Endothelial cell of umbilical vein (primary cell): Measurements from ENCODE around the gene GTF2IRD2. TPM values are rescaled to one million over a fixed set of nuclear protein-coding genes. Genes with fewer than 3 reads are reported as not detected.
"Not testable (repeated sequence)": the region's sequence is repeated elsewhere in the genome, so short reads cannot be mapped to it uniquely, and the experiment has no call there.

ENCODE experiments used
- BruUV-seq: library from RNA; stranded (reverse); fragments of 400-500 nt; replicated peaks from 2 replicates; lab custom pipeline; 2021; lab: Mats Ljungman, UMichigan
- CTCF ChIA-PET: fragments of 300-600, 350-600 bp; sonication (Branson Sonifier 250); formaldehyde crosslinking; loops from one replicate; lab custom pipeline; 2021; ENCODE audit warnings: antibody characterized with exemption, inconsistent platforms; lab: Charles Lee
- POLR2A ChIA-PET: fragments of 300-600, 350-600 bp; sonication (Branson Sonifier 250); formaldehyde crosslinking; loops from one replicate; lab custom pipeline; 2021; ENCODE audit warnings: antibody characterized with exemption, inconsistent platforms; lab: Charles Lee
- DNase-seq: peaks from one replicate; pipeline ENCODE4 v3.0.0-alpha.2; 2011; ENCODE audit warnings: low read depth, low spot score
- FAIRE-seq: peaks from 2 replicates; lab custom pipeline; 2011; peaks lifted over from hg19 to GRCh38; lab: Jason Lieb, UNC
- H2AFZ ChIP-seq: 2 replicates; pipeline ENCODE4 v1.6.0; 2012; ENCODE audit warnings: low read depth, low read length, control low read depth, inconsistent platforms
- H3K27ac ChIP-seq: 2 replicates; pipeline ENCODE4 v1.5.1; 2011; ENCODE audit warnings: low read depth, mild to moderate bottlenecking, control low read depth, low read length, moderate library complexity; ENCODE audit not compliant: insufficient read depth
- H3K27me3 ChIP-seq, 2 experiments: 2 replicates each; pipeline versions ENCODE4 v1.6.0 to v1.6.1; 2011; ENCODE audit warnings: low read length in 2 of 2, mixed read lengths in 1 of 2; ENCODE audit not compliant: control insufficient read depth in 2 of 2, insufficient read depth in 2 of 2
- H3K36me3 ChIP-seq, 2 experiments: 2 replicates in 1 of 2; 3 replicates in 1 of 2; pipeline ENCODE4 v1.5.1; 2011; ENCODE audit warnings: low read length in 2 of 2, mild to moderate bottlenecking in 1 of 2, moderate library complexity in 1 of 2; ENCODE audit not compliant: control insufficient read depth in 2 of 2, insufficient read depth in 2 of 2; ENCODE audit errors: extremely low read depth in 1 of 2
- H3K4me1 ChIP-seq: 3 replicates; pipeline ENCODE4 v1.5.1; 2011; ENCODE audit warnings: mild to moderate bottlenecking, low read length; ENCODE audit not compliant: control insufficient read depth, insufficient read depth; ENCODE audit errors: extremely low read depth
- H3K4me2 ChIP-seq: 2 replicates; pipeline ENCODE4 v1.6.1; 2011; ENCODE audit warnings: low read length, control low read depth, mixed read lengths; ENCODE audit not compliant: insufficient read depth
- H3K4me3 ChIP-seq, 3 experiments: fragments of 200-600 bp in 1 of 3; sonication (generic), shearing (Covaris generic) in 1 of 3; replicated peaks in 1 of 3; 2 replicates each; pipeline ENCODE4 v1.5.1; 2011 to 2016; ENCODE audit warnings: control low read depth in 3 of 3, low read length in 3 of 3, mild to moderate bottlenecking in 2 of 3, inconsistent platforms in 1 of 3, low read depth in 1 of 3, moderate library complexity in 1 of 3; ENCODE audit not compliant: insufficient read depth in 1 of 3
- H3K79me2 ChIP-seq: 2 replicates; pipeline ENCODE4 v1.6.0; 2012; ENCODE audit warnings: low read length, inconsistent platforms; ENCODE audit not compliant: control insufficient read depth, insufficient read depth
- H3K9ac ChIP-seq: replicated peaks from 2 replicates; pipeline ENCODE3; 2011; ENCODE audit warnings: low read length, control low read depth; ENCODE audit not compliant: insufficient read depth; ENCODE audit errors: extremely low read depth
- H3K9me1 ChIP-seq: replicated peaks from 3 replicates; pipeline ENCODE4 v1.6.0; 2011; ENCODE audit warnings: mild to moderate bottlenecking, low read length; ENCODE audit not compliant: control insufficient read depth, insufficient read depth; ENCODE audit errors: extremely low read depth
- H3K9me3 ChIP-seq: replicated peaks from 2 replicates; pipeline ENCODE4 v1.5.1; 2012; ENCODE audit warnings: low read length, inconsistent platforms; ENCODE audit not compliant: control insufficient read depth, insufficient read depth
- H4K20me1 ChIP-seq: replicated peaks from 2 replicates; pipeline ENCODE3; 2011; ENCODE audit warnings: mild to moderate bottlenecking, low read length; ENCODE audit not compliant: control insufficient read depth, insufficient read depth; ENCODE audit errors: extremely low read depth
- dilution Hi-C: fragments of 300-500 bp; cut with MboI; formaldehyde crosslinking; loops from one replicate; pipeline ENCODE4 v1.15.0; 2019; ENCODE audit warnings: low sequenced_read_pairs; ENCODE audit not compliant: extremely low pct_ligation_motif_present
- intact Hi-C: fragments of 100-400 bp; cut with micrococcal nuclease; formaldehyde crosslinking; loops from one replicate; pipeline ENCODE4 v1.10.0; 2022
- polyA plus RNA-seq, 4 experiments: library from polyadenylated mRNA; depleted of rRNA in 3 of 4; stranded (reverse) in 3 of 4; unstranded in 1 of 4; fragments of >200 nt; gene quantifications; 2 replicates each; pipeline versions ENCODE4 v1.2.1 to v1.2.3, GENCODE V29; 2011 to 2012; ENCODE audit warnings: missing spikeins in 1 of 4
- total RNA-seq: library from RNA; stranded (reverse); gene quantifications from 2 replicates; pipeline ENCODE4 v1.2.3, GENCODE V29; 2021

GTF2IRD2 gene
- total and polyA plus RNA-seq, 2 donors (not counting 3 experiments of a cell fraction or from before 2014, with no cell fraction given), result 5.2 to 10.0 TPM

- H3K4me1 ChIP-seq, H3K9ac ChIP-seq, H3K4me2 ChIP-seq, BruUV-seq, H3K27ac ChIP-seq, H4K20me1 ChIP-seq, H3K79me2 ChIP-seq, FAIRE-seq, CTCF ChIA-PET, H3K4me3 ChIP-seq, H3K9me3 ChIP-seq, H3K36me3 ChIP-seq, H3K27me3 ChIP-seq, H3K9me1 ChIP-seq, intact Hi-C loops, POLR2A ChIA-PET, H2AFZ ChIP-seq, dilution Hi-C loops, DNase-seq: not testable (repeated sequence)
Observed at GRCh38 chr7:74783595-74783994, 67.8 kb downstream of the GTF2IRD2 start.

GRCh38 chr7:74781746-74782145 is 69.7 kb downstream of the GTF2IRD2 start:
- H3K27ac ChIP-seq, POLR2A ChIA-PET, CTCF ChIA-PET, H3K4me1 ChIP-seq, dilution Hi-C loops, intact Hi-C loops, H3K27me3 ChIP-seq, H3K9me1 ChIP-seq, BruUV-seq, H3K9me3 ChIP-seq, H3K79me2 ChIP-seq, H3K9ac ChIP-seq, H4K20me1 ChIP-seq, H2AFZ ChIP-seq, DNase-seq, H3K36me3 ChIP-seq, H3K4me3 ChIP-seq, H3K4me2 ChIP-seq, FAIRE-seq: not testable (repeated sequence)

GRCh38 chr7:74779053-74779452 is 72.4 kb downstream of the GTF2IRD2 start:
- dilution Hi-C loops, H3K36me3 ChIP-seq, H3K4me1 ChIP-seq, FAIRE-seq, H3K9ac ChIP-seq, POLR2A ChIA-PET, DNase-seq, H3K79me2 ChIP-seq, intact Hi-C loops, H3K9me1 ChIP-seq, H3K4me3 ChIP-seq, H4K20me1 ChIP-seq, CTCF ChIA-PET, H2AFZ ChIP-seq, H3K9me3 ChIP-seq, H3K4me2 ChIP-seq, BruUV-seq, H3K27me3 ChIP-seq, H3K27ac ChIP-seq: not testable (repeated sequence)

GRCh38 chr7:74775111-74775510 is 76.3 kb downstream of the GTF2IRD2 start:
- H3K9me1 ChIP-seq, H3K4me3 ChIP-seq, POLR2A ChIA-PET, H3K27ac ChIP-seq, FAIRE-seq, intact Hi-C loops, CTCF ChIA-PET, H3K9me3 ChIP-seq, H2AFZ ChIP-seq, H3K79me2 ChIP-seq, H3K36me3 ChIP-seq, H3K4me1 ChIP-seq, dilution Hi-C loops, DNase-seq, BruUV-seq, H4K20me1 ChIP-seq, H3K9ac ChIP-seq, H3K4me2 ChIP-seq, H3K27me3 ChIP-seq: not testable (repeated sequence)
